Stomach (tissue), 19 donors: ENCODE data around the gene ZDHHC20. TPM values are rescaled to one million over a fixed set of nuclear protein-coding genes. Genes with fewer than 3 reads are reported as not detected.
A peak's percentile ranks its signal among the peaks of the same experiment; 100 is the strongest.

ENCODE experiments used
- DNase-seq, 2 donors: peaks; one replicate each; pipeline versions ENCODE4 v3.0.0 to v3.0.0-alpha.2; 2013 to 2019
- H3K27ac ChIP-seq, 5 donors: fragments of 200-600 bp in 4 of 5; sonication (generic) in 4 of 5; one replicate each; pipeline ENCODE4 v1.5.1; 2013 to 2019; ENCODE audit warnings: mild to moderate bottlenecking in 1 of 5, moderate library complexity in 1 of 5
- H3K27me3 ChIP-seq, 3 donors: fragments of 200-600 bp; sonication (generic); one replicate each; pipeline ENCODE4 v1.5.1; 2017 to 2019; ENCODE audit warnings: mixed run types in 1 of 3
- H3K36me3 ChIP-seq, 4 donors: fragments of 200-600 bp; sonication (generic); 1 replicate in 3 of 4; 2 replicates in 1 of 4; pipeline ENCODE4 v1.5.1; 2016 to 2019
- H3K4me1 ChIP-seq, 4 donors: fragments of 200-600 bp; sonication (generic); one replicate each; pipeline ENCODE4 v1.5.1; 2016 to 2019
- H3K4me3 ChIP-seq, 4 donors: fragments of 200-600 bp; sonication (generic) in 3 of 4; one replicate each; pipeline ENCODE4 v1.5.1; 2016 to 2019; ENCODE audit warnings: mild to moderate bottlenecking in 1 of 4
- H3K9me3 ChIP-seq, 4 donors: fragments of 200-600 bp; sonication (generic); one replicate each; pipeline ENCODE4 v1.5.1; 2016 to 2019
- CTCF ChIP-seq, 7 experiments: fragments of 450-650 bp in 4 of 7; fragments of 200-600 bp in 3 of 7; sonication (generic) in 3 of 7; IDR thresholded peaks; one replicate each; pipeline ENCODE4 v1.5.1; 2016 to 2019; ENCODE audit warnings: antibody characterized with exemption in 7 of 7, control low read depth in 2 of 7, mild to moderate bottlenecking in 1 of 7
- EP300 ChIP-seq: sonication (generic); formaldehyde crosslinking; IDR thresholded peaks from one replicate; pipeline ENCODE4 v1.6.1; 2017; ENCODE audit warnings: antibody characterized with exemption
- POLR2A ChIP-seq, 4 donors: fragments of 450-650 bp; IDR thresholded peaks; one replicate each; pipeline ENCODE4 v1.6.1; 2016; ENCODE audit warnings: antibody characterized with exemption in 4 of 4, control low read depth in 2 of 4, mild to moderate bottlenecking in 1 of 4, moderate library complexity in 1 of 4
- POLR2AphosphoS5 ChIP-seq, 3 donors: sonication (generic); formaldehyde crosslinking; IDR thresholded peaks; one replicate each; pipeline ENCODE4 v1.6.1; 2016; ENCODE audit warnings: antibody characterized with exemption in 3 of 3
- WGBS, 5 donors: extraction: QIAGEN DNeasy Blood & Tissue Kit in 3 of 5; methylation state at CpG; one replicate each; pipeline versions ENCODE4 v1.1.5 to v1.1.7; 2013 to 2018; 5-methylcytosine and 5-hydroxymethylcytosine counted together
- intact Hi-C: fragments of 100-400 bp; cut with DNase I; formaldehyde crosslinking; loops from one replicate; pipeline ENCODE4 v1.15.1; 2023; ENCODE audit warnings: low total_unique reads
- long read RNA-seq, 10 donors: transcript quantifications; one replicate each; lab custom pipeline, GENCODE V29; 2026
- polyA plus RNA-seq, 3 donors: library from polyadenylated mRNA; stranded (reverse); fragments of 200-250 nt; gene quantifications; one replicate each; pipeline ENCODE4 v1.2.3, GENCODE V29; 2013
- total RNA-seq, 5 donors: library from RNA; depleted of rRNA; stranded (reverse); fragments of >200 nt; gene quantifications; one replicate each; pipeline versions ENCODE4 v1.1.0 to v1.2.3, GENCODE V29; 2014 to 2016
- donor health status: healthy with polysubstance abuse.
- donor health status: Bipolar disorder and iron deficiency.
- donor health status: healthy.

ZDHHC20 gene, protein sequence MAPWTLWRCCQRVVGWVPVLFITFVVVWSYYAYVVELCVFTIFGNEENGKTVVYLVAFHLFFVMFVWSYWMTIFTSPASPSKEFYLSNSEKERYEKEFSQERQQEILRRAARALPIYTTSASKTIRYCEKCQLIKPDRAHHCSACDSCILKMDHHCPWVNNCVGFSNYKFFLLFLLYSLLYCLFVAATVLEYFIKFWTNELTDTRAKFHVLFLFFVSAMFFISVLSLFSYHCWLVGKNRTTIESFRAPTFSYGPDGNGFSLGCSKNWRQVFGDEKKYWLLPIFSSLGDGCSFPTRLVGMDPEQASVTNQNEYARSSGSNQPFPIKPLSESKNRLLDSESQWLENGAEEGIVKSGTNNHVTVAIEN
- 100 to 1,000 TPM in 1 of 5 donors, 10 to 100 TPM in 4; 13.9 to 329 (median 55.4) TPM for total RNA-seq
- polyA plus RNA-seq: 10 to 100 TPM; 15.5 to 24.6 (median 16.4) TPM
- long read RNA-seq, donor 1, full-length matches to known transcripts: 1 of 1 reads
- long read RNA-seq, donor 1, partial matches to known transcripts: 0 of 1 reads
- long read RNA-seq, donor 1, other reads (novel, unspliced or antisense): 0 of 1 reads
- long read RNA-seq, donor 2, full-length matches to known transcripts: 6 of 6 reads
- long read RNA-seq, donor 2, partial matches to known transcripts: 0 of 6 reads
- long read RNA-seq, donor 2, other reads (novel, unspliced or antisense): 0 of 6 reads
- long read RNA-seq, donor 3, full-length matches to known transcripts: 3 of 3 reads
- long read RNA-seq, donor 3, partial matches to known transcripts: 0 of 3 reads
- long read RNA-seq, donor 3, other reads (novel, unspliced or antisense): 0 of 3 reads
- long read RNA-seq, donor 4: 0 reads
- long read RNA-seq, donor 5, full-length matches to known transcripts: 3 of 3 reads
- long read RNA-seq, donor 5, partial matches to known transcripts: 0 of 3 reads
- long read RNA-seq, donor 5, other reads (novel, unspliced or antisense): 0 of 3 reads
- long read RNA-seq, donor 6, full-length matches to known transcripts: 3 of 19 reads
- long read RNA-seq, donor 6, partial matches to known transcripts: 10 of 19 reads
- long read RNA-seq, donor 6, other reads (novel, unspliced or antisense): 6 of 19 reads
- long read RNA-seq, donor 7, full-length matches to known transcripts: 4 of 10 reads
- long read RNA-seq, donor 7, partial matches to known transcripts: 6 of 10 reads
- long read RNA-seq, donor 7, other reads (novel, unspliced or antisense): 0 of 10 reads
- long read RNA-seq, donor 8, full-length matches to known transcripts: 3 of 3 reads
- long read RNA-seq, donor 8, partial matches to known transcripts: 0 of 3 reads
- long read RNA-seq, donor 8, other reads (novel, unspliced or antisense): 0 of 3 reads
- long read RNA-seq, donor 9, full-length matches to known transcripts: 1 of 6 reads
- long read RNA-seq, donor 9, partial matches to known transcripts: 5 of 6 reads
- long read RNA-seq, donor 9, other reads (novel, unspliced or antisense): 0 of 6 reads
- long read RNA-seq, donor 10, partial matches to known transcripts: 0 of 1 reads
- long read RNA-seq, donor 10, other reads (novel, unspliced or antisense): 0 of 1 reads

DNA sequence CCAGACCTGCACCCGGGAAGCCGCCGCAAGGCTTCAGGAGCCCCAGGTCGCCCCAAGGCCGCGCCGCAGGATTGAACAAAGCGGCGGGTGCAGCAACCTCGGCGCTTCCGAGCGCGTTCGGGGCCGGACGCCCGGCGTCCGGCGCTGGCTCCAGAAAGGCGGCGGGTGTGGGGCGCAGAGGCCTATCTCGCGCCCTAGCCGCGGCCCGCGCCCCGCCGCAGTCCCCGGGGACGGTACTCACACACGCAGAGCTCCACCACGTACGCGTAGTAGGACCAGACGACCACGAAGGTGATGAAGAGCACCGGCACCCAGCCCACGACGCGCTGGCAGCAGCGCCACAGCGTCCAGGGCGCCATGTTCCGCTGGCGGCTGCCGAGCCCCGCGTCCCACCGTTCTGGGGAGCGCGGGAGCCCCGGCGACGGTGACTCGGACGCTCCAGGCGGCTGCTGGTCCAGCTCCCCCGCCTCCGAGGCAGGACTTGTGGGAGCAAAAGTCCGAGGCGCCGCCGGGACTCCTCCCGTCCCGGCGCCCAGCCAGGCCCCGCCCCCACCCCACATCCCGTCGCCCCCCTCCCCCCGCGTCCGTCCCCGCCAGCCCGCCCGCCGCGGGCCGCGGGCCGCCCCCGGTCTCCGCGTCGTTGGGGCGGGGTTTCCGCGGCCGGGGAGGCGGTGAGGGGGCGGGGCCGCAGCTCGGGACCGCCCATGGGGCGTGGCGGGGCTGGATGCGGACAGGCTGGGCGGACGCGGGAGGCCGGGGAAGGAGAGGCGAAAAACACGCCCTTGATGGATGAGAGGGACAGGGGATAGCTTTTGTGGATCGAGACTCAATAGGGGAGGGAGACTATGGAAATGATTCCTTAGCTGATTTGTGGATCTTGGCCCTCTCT lies at the start of gene ZDHHC20:
TSS of gene ZDHHC20 (minus strand) at position 491 of the 889 bp plus-strand sequence. CDS start at position 359, 132 bp downstream.
- no peaks in the 10 kb centered on the region for H3K9me3 ChIP-seq
- intact Hi-C loops: no loop called here
- H3K4me3 ChIP-seq: peak within 1 kb of the TSS; percentile 71 to 99 (median 96)
- TF ChIP-seq POLR2A (IDR thresholded peaks at IDR 0.05) (peak in 2 of 4 donors; percentile 20 to 43), EP300 (no peak), CTCF (IDR thresholded peaks at IDR 0.05) (no peak), POLR2AphosphoS5 (IDR thresholded peaks at IDR 0.05) (peak in 2 of 3 donors; percentile 87 to 95)
- H3K4me1 ChIP-seq: peaks cover 0 to 40% (median 24%) of the 10 kb centered on the region in 4 donors
- no peaks in the 10 kb centered on the region for H3K36me3 ChIP-seq
- H3K27ac ChIP-seq: peak within 1 kb of the TSS; percentile 88 to 99 (median 97)
- WGBS, 5 donors: 0 to 1% (median 1%) methylated on average over 14 to 106 of the region's 107 CpGs
- no peaks in the 10 kb centered on the region for H3K27me3 ChIP-seq
- DNase-seq: peak; percentile 93 to 96

GRCh38 chr13:21504379-21504778 lies 45.3 kb upstream of the ZDHHC20 start:
- 93 to 99% (median 96%) methylated on average over 3 of the region's 3 CpGs for WGBS, 5 donors
- Histone ChIP-seq H3K27ac (no peak overlapping the region), H3K9me3 (no peaks in the 10 kb centered on the region), H3K27me3 (no peaks in the 10 kb centered on the region), H3K36me3 (peaks cover 10 to 68% (median 46%) of the 10 kb centered on the region in 4 donors), H3K4me1 (no peaks in the 10 kb centered on the region), H3K4me3 (no peak overlapping the region)
- intact Hi-C loops: no loop called here
- no peak for DNase-seq
- TF ChIP-seq POLR2AphosphoS5 (IDR thresholded peaks at IDR 0.05): no peak
- TF ChIP-seq POLR2A (IDR thresholded peaks at IDR 0.05): no peak
- TF ChIP-seq EP300: no peak
- no peak for TF ChIP-seq CTCF (IDR thresholded peaks at IDR 0.05)

GRCh38 chr13:21501686-21502085 lies 42.6 kb upstream of the ZDHHC20 start:
- no peaks in the 10 kb centered on the region for H3K9me3 ChIP-seq
- WGBS, 5 donors: 96 to 97% (median 97%) methylated on average over 3 of the region's 3 CpGs
- peaks cover 0 to 66% (median 49%) of the 10 kb centered on the region in 4 donors for H3K36me3 ChIP-seq
- no peaks in the 10 kb centered on the region for H3K27me3 ChIP-seq
- intact Hi-C loops: no loop called here
- H3K27ac ChIP-seq: no peak overlapping the region
- TF ChIP-seq EP300 (no peak), CTCF (IDR thresholded peaks at IDR 0.05) (no peak), POLR2A (IDR thresholded peaks at IDR 0.05) (no peak), POLR2AphosphoS5 (IDR thresholded peaks at IDR 0.05) (no peak)
- H3K4me1 ChIP-seq: no peaks in the 10 kb centered on the region
- no peak overlapping the region for H3K4me3 ChIP-seq
- no peak for DNase-seq
